ENCODE measurements around the gene MYNN. TPM values are rescaled to one million over a fixed set of nuclear protein-coding genes. Genes with fewer than 3 reads are reported as not detected.
A peak's percentile ranks its signal among the peaks of the same experiment; 100 is the strongest.

Gene MYNN
- total and polyA plus RNA-seq, 4 donors, result 4.2 to 11.6 (median 9.1) TPM

DNA sequence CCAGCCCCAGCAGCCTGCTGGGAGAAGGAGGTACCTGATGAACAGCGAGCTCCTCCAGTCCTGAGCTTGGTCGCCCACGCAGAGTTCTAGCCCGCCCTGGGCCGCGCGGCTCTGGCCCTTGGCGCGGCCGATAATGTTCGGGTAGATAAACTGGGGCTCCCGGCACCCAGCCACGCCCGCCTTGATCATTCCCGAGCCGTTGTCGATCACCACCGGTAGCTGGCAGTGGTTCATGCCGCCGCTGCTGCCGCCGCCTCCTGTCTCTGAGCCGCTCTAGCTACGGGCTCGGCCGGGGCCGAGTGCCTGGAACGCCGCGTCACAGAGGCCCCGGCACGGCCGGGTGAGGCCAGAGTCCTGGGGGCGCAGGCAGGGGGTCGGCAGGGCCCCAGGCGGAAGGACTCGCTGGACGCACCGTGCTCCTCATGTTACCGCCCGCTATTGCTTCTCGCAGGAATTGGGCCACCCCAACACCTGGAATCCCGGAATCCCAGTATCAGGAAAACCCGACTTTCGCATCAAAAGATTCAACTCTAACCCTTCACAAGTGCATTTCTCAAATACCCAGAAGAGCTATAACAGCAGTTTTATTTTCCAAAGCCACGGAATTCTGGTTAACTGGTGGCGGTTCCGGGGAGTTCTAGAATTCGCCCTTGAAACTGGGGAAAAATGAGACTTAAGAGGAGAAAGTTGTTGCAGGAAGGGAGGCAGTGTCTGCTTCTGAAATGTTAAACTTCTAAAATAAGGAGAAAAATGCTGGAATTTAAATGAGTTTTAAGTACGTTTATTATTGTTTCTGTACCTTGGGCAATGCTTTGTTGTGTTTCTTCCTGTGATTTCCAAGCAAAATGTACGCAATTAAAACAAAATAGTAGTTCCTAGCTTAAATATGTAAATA is 3.7 kb upstream of the MYNN start, which contains the start of gene ACTRT3:
Gene ACTRT3 (minus strand): TSS at position 275 of the 895 bp plus-strand sequence. CDS start 41 bp downstream, at position 234.
- Histone ChIP-seq H3K36me3 (ENCODE audit: control insufficient read depth in 4 of 4, insufficient read depth in 3 of 4, low read depth in 1 of 4, low read length in 3 of 4) (peaks cover 0 to 1% (median 0%) of the 10 kb centered on the region in 4 donors), H3K4me3 (ENCODE audit: low read depth in 1 of 3, low read length in 3 of 3) (peak within 1 kb of the TSS; percentile 65 to 82 (median 76)), H3K4me1 (ENCODE audit: control insufficient read depth in 4 of 4, insufficient read depth in 4 of 4, low read length in 3 of 4) (peaks cover 0 to 21% (median 12%) of the 10 kb centered on the region in 4 donors), H3K9ac (ENCODE audit: low read depth in 1 of 2, low read length in 2 of 2) (peak within 1 kb of the TSS; percentile 79 to 88), H3K9me3 (ENCODE audit: control insufficient read depth in 4 of 4, low read length in 3 of 4) (no peaks in the 10 kb centered on the region), H3K27me3 (ENCODE audit: control insufficient read depth in 4 of 4, insufficient read depth in 4 of 4, low read length in 3 of 4) (no peaks in the 10 kb centered on the region), H3K27ac (ENCODE audit: low read depth in 1 of 2, low read length in 2 of 2) (peak within 1 kb of the TSS; percentile 80 to 84)
- DNase-seq (ENCODE audit: low spot score), result peak; percentile 80
- WGBS, result 2% methylated on average over 51 of the region's 51 CpGs
- peak; percentile 85 for TF ChIP-seq YY1 (IDR thresholded peaks at IDR 0.05)
- TF ChIP-seq EGR1 (IDR thresholded peaks at IDR 0.05; ENCODE audit: low read depth in 2 of 2), result peak in 1 of 2 donors; percentile 62
- peak; percentile 31 for TF ChIP-seq SP1 (IDR thresholded peaks at IDR 0.05)
- no peak for TF ChIP-seq FOXA2 (IDR thresholded peaks at IDR 0.05)
- no peak for TF ChIP-seq JUND (IDR thresholded peaks at IDR 0.05)
- TF ChIP-seq, protein P1, sequence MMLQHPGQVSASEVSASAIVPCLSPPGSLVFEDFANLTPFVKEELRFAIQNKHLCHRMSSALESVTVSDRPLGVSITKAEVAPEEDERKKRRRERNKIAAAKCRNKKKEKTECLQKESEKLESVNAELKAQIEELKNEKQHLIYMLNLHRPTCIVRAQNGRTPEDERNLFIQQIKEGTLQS (IDR thresholded peaks at IDR 0.05), result no peak
- no peak for TF ChIP-seq RAD21 (IDR thresholded peaks at IDR 0.05)
- TF ChIP-seq, protein P2, sequence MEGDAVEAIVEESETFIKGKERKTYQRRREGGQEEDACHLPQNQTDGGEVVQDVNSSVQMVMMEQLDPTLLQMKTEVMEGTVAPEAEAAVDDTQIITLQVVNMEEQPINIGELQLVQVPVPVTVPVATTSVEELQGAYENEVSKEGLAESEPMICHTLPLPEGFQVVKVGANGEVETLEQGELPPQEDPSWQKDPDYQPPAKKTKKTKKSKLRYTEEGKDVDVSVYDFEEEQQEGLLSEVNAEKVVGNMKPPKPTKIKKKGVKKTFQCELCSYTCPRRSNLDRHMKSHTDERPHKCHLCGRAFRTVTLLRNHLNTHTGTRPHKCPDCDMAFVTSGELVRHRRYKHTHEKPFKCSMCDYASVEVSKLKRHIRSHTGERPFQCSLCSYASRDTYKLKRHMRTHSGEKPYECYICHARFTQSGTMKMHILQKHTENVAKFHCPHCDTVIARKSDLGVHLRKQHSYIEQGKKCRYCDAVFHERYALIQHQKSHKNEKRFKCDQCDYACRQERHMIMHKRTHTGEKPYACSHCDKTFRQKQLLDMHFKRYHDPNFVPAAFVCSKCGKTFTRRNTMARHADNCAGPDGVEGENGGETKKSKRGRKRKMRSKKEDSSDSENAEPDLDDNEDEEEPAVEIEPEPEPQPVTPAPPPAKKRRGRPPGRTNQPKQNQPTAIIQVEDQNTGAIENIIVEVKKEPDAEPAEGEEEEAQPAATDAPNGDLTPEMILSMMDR (IDR thresholded peaks at IDR 0.05; ENCODE audit: low read depth, low read length, missing input control), result no peak
- peak; percentile 80 for TF ChIP-seq TAF1 (conservative IDR thresholded peaks at IDR 0.05)
- TF ChIP-seq NR2F2 (IDR thresholded peaks at IDR 0.05), result no peak
- no peak for TF ChIP-seq RXRA (IDR thresholded peaks at IDR 0.05)
- TF ChIP-seq, protein P3, sequence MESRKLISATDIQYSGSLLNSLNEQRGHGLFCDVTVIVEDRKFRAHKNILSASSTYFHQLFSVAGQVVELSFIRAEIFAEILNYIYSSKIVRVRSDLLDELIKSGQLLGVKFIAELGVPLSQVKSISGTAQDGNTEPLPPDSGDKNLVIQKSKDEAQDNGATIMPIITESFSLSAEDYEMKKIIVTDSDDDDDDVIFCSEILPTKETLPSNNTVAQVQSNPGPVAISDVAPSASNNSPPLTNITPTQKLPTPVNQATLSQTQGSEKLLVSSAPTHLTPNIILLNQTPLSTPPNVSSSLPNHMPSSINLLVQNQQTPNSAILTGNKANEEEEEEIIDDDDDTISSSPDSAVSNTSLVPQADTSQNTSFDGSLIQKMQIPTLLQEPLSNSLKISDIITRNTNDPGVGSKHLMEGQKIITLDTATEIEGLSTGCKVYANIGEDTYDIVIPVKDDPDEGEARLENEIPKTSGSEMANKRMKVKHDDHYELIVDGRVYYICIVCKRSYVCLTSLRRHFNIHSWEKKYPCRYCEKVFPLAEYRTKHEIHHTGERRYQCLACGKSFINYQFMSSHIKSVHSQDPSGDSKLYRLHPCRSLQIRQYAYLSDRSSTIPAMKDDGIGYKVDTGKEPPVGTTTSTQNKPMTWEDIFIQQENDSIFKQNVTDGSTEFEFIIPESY (IDR thresholded peaks at IDR 0.05), result peak; percentile 63
- peak in 1 of 2 donors; percentile 11 for TF ChIP-seq HNF4A (conservative IDR thresholded peaks at IDR 0.05)
- TF ChIP-seq, protein P4, sequence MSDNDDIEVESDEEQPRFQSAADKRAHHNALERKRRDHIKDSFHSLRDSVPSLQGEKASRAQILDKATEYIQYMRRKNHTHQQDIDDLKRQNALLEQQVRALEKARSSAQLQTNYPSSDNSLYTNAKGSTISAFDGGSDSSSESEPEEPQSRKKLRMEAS (IDR thresholded peaks at IDR 0.05), result no peak
- TF ChIP-seq HNF4G (IDR thresholded peaks at IDR 0.05), result no peak
- TF ChIP-seq, protein P5, sequence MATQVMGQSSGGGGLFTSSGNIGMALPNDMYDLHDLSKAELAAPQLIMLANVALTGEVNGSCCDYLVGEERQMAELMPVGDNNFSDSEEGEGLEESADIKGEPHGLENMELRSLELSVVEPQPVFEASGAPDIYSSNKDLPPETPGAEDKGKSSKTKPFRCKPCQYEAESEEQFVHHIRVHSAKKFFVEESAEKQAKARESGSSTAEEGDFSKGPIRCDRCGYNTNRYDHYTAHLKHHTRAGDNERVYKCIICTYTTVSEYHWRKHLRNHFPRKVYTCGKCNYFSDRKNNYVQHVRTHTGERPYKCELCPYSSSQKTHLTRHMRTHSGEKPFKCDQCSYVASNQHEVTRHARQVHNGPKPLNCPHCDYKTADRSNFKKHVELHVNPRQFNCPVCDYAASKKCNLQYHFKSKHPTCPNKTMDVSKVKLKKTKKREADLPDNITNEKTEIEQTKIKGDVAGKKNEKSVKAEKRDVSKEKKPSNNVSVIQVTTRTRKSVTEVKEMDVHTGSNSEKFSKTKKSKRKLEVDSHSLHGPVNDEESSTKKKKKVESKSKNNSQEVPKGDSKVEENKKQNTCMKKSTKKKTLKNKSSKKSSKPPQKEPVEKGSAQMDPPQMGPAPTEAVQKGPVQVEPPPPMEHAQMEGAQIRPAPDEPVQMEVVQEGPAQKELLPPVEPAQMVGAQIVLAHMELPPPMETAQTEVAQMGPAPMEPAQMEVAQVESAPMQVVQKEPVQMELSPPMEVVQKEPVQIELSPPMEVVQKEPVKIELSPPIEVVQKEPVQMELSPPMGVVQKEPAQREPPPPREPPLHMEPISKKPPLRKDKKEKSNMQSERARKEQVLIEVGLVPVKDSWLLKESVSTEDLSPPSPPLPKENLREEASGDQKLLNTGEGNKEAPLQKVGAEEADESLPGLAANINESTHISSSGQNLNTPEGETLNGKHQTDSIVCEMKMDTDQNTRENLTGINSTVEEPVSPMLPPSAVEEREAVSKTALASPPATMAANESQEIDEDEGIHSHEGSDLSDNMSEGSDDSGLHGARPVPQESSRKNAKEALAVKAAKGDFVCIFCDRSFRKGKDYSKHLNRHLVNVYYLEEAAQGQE (IDR thresholded peaks at IDR 0.05), result peak; percentile 29
- no peak for TF ChIP-seq GABPA (IDR thresholded peaks at IDR 0.05 in 1 of 2, conservative IDR thresholded peaks at IDR 0.05 in 1 of 2)
- TF ChIP-seq FOXA1 (IDR thresholded peaks at IDR 0.05), result no peak

All from liver (tissue), 9 donors.